Astrocyte (in vitro differentiated cells and primary cell): ENCODE data around the gene F2R.

Source experiments
- CTCF ChIP-seq: IDR thresholded peaks from 2 replicates; pipeline ENCODE4 v1.5.1; 2011; ENCODE audit warnings: low read depth, mild to moderate bottlenecking, inconsistent platforms, low read length, moderate library complexity; ENCODE audit not compliant: insufficient read depth
- EZH2 ChIP-seq: IDR thresholded peaks from 2 replicates; pipeline ENCODE4 v1.6.1; 2012; ENCODE audit warnings: mild to moderate bottlenecking, low read length, inconsistent platforms; ENCODE audit not compliant: insufficient read depth

DNA sequence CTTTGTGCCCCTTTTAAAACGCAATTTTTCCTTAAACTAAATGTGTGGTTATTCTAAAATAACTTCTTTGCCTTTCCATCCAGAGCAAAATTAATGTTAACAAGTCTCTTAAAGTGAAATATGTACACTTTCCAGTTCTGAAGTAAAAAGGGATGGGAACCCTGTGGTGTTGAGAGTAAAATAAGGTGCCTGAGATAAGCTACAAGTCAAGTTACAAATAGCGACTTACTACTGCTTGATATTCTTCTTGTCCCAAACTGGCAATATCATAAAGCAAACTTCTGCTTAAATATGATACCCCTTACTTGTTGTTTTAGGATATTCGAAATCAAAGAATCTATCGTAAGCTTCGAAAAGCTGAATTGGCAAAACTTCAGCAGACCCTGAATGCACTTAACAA lies 18.3 kb upstream of the F2R start:
- TF ChIP-seq CTCF, result no peak
- TF ChIP-seq EZH2, result no peak
